CD14-positive monocyte (primary cell): ENCODE data around the gene PRXL2B. TPM values are rescaled to one million over a fixed set of nuclear protein-coding genes. Genes with fewer than 3 reads are reported as not detected.

ENCODE experiments used
- DNase-seq, 3 donors: peaks; one replicate each; pipeline ENCODE4 v3.0.0-alpha.2; 2011 to 2022
- H2AFZ ChIP-seq: 2 replicates; pipeline ENCODE4 v1.6.0; 2012; ENCODE audit warnings: mild to moderate bottlenecking, low read depth, low read length, inconsistent platforms; ENCODE audit not compliant: insufficient read depth, poor library complexity, severe bottlenecking
- H3K27ac ChIP-seq, 2 donors: 1 replicate in 1 of 2; 2 replicates in 1 of 2; pipeline ENCODE4 v1.5.1; 2012 to 2013; ENCODE audit warnings: low read length in 2 of 2, control low read depth in 1 of 2, inconsistent platforms in 1 of 2, low read depth in 1 of 2, mild to moderate bottlenecking in 1 of 2
- H3K27me3 ChIP-seq, 2 donors: one replicate each; pipeline versions ENCODE4 v1.6.0 to v1.6.1; 2011 to 2013; ENCODE audit warnings: low read length in 2 of 2; ENCODE audit not compliant: control insufficient read depth in 2 of 2, insufficient read depth in 2 of 2
- H3K36me3 ChIP-seq, 2 donors: replicated peaks in 1 of 2; 1 replicate in 1 of 2; 2 replicates in 1 of 2; pipeline versions ENCODE4 v1.5.1 to v1.6.1; 2012 to 2013; ENCODE audit warnings: low read length in 2 of 2, control low read depth in 1 of 2, inconsistent platforms in 1 of 2, mild to moderate bottlenecking in 1 of 2; ENCODE audit not compliant: insufficient read depth in 2 of 2, control insufficient read depth in 1 of 2
- H3K4me1 ChIP-seq, 2 donors: 1 replicate in 1 of 2; 2 replicates in 1 of 2; pipeline versions ENCODE4 v1.5.1 to v1.6.1; 2012 to 2013; ENCODE audit warnings: low read length in 2 of 2, control low read depth in 1 of 2, inconsistent platforms in 1 of 2, mild to moderate bottlenecking in 1 of 2, moderate library complexity in 1 of 2; ENCODE audit not compliant: insufficient read depth in 2 of 2, control insufficient read depth in 1 of 2
- H3K4me2 ChIP-seq: replicated peaks from 2 replicates; pipeline ENCODE3; 2012; ENCODE audit warnings: low read length, moderate library complexity, mild to moderate bottlenecking; ENCODE audit not compliant: poor library complexity, severe bottlenecking; ENCODE audit errors: extremely low read depth
- H3K4me3 ChIP-seq, 3 experiments: fragments of 200-600 bp in 1 of 3; sonication (generic) in 1 of 3; replicated peaks in 1 of 3; 1 replicate in 2 of 3; 2 replicates in 1 of 3; pipeline ENCODE4 v1.5.1; 2011 to 2013; ENCODE audit warnings: low read length in 3 of 3, mild to moderate bottlenecking in 3 of 3, control low read depth in 2 of 3, low read depth in 2 of 3, inconsistent platforms in 1 of 3, moderate library complexity in 1 of 3
- H3K79me2 ChIP-seq: 2 replicates; pipeline ENCODE4 v1.6.0; 2012; ENCODE audit warnings: mild to moderate bottlenecking, control low read depth, inconsistent platforms, low read length, moderate library complexity; ENCODE audit not compliant: insufficient read depth
- H3K9ac ChIP-seq: 2 replicates; pipeline ENCODE4 v1.6.0; 2017; ENCODE audit warnings: low read length, mild to moderate bottlenecking; ENCODE audit not compliant: insufficient read depth, poor library complexity, severe bottlenecking
- H3K9me3 ChIP-seq, 2 donors: replicated peaks in 1 of 2; 1 replicate in 1 of 2; 2 replicates in 1 of 2; pipeline versions ENCODE4 v1.5.1 to v1.6.1; 2012 to 2013; ENCODE audit warnings: low read length in 2 of 2, control low read depth in 1 of 2; ENCODE audit not compliant: control insufficient read depth in 1 of 2, insufficient read depth in 1 of 2
- H4K20me1 ChIP-seq: 2 replicates; pipeline ENCODE4 v1.6.0; 2012; ENCODE audit warnings: mild to moderate bottlenecking, low read length, control low read depth, moderate library complexity; ENCODE audit not compliant: insufficient read depth
- H3K27ac Mint-ChIP-seq, 7 donors: one replicate each; pipeline ENCODE4 v1.8.0; 2020; ENCODE audit warnings: mild to moderate bottlenecking in 7 of 7, mixed read lengths in 7 of 7, moderate library complexity in 6 of 7, inconsistent platforms in 2 of 7
- H3K27me3 Mint-ChIP-seq, 3 donors: one replicate each; pipeline ENCODE4 v1.8.0; 2021 to 2022; ENCODE audit warnings: low read depth in 3 of 3, mild to moderate bottlenecking in 3 of 3, mixed read lengths in 3 of 3, moderate library complexity in 3 of 3, inconsistent platforms in 1 of 3
- H3K36me3 Mint-ChIP-seq, 2 donors: one replicate each; pipeline ENCODE4 v1.8.0; 2020; ENCODE audit warnings: mixed read lengths in 2 of 2, inconsistent platforms in 1 of 2, mild to moderate bottlenecking in 1 of 2
- H3K4me1 Mint-ChIP-seq: one replicate; pipeline ENCODE4 v1.8.0; 2020; ENCODE audit warnings: mild to moderate bottlenecking, mixed read lengths
- H3K4me3 Mint-ChIP-seq, 2 donors: one replicate each; pipeline ENCODE4 v1.8.0; 2020; ENCODE audit warnings: mild to moderate bottlenecking in 2 of 2, mixed read lengths in 2 of 2, moderate library complexity in 1 of 2
- H3K9me3 Mint-ChIP-seq, 7 donors: one replicate each; pipeline ENCODE4 v1.8.0; 2020 to 2022; ENCODE audit warnings: mixed read lengths in 7 of 7, mild to moderate bottlenecking in 6 of 7, moderate library complexity in 6 of 7, inconsistent platforms in 2 of 7
- WGBS: methylation state at CpG from one replicate; pipeline ENCODE4 v1.1.5; 2013; ENCODE audit warnings: missing lambda C conversion rate; ENCODE audit not compliant: insufficient coverage; 5-methylcytosine and 5-hydroxymethylcytosine counted together
- intact Hi-C, 2 donors: fragments of 100-400 bp; cut with micrococcal nuclease; formaldehyde crosslinking; loops; one replicate each; pipeline versions ENCODE4 v1.15.0 to v1.15.1; 2023
- polyA plus RNA-seq, 3 donors: library from polyadenylated mRNA; depleted of rRNA in 1 of 3; unstranded in 2 of 3; stranded (reverse) in 1 of 3; fragments of 300-500 nt in 2 of 3; fragments of >200 nt in 1 of 3; fragmentation: Illumina TruSeq in 2 of 3; gene quantifications; 1 replicate in 2 of 3; 2 replicates in 1 of 3; pipeline ENCODE4 v1.2.3, GENCODE V29; 2012 to 2021
- TF ChIP-seq, protein P1 (sequence below): fragments of 200-600 bp; IDR thresholded peaks from one replicate; pipeline ENCODE4 v1.8.0; 2022; ENCODE audit warnings: antibody characterized with exemption, mild to moderate bottlenecking

Gene PRXL2B
- polyA plus RNA-seq, 3 donors, result 3.6 to 8.8 (median 6.0) TPM

DNA sequence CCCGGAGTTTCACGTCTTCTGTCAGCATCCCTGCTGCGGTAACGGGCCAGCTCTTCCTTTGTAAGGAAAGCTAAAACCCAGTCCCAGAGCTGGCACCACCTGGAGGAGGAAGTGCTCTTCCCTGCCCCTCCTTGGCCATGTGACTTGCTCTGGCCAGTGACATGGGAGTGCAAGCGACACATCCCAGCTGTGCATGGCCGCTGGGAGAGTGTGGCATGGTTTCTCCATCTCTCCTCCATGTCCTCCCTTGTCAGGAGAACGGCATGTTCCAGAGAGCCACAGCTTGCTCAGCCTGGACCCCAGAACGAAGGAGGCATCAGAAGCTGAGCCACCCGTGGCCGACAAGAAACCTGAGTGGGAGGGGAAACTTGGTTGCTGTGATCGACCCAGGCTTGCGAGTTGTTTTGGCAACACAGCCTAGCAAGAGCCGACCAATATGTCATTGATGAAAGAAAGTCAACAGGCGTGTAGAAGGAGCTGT is 2.7 kb upstream of the PRXL2B start:
- intact Hi-C loops, result no loop called here
- H3K4me3 Mint-ChIP-seq, result peak overlapping the region in 1 of 2 donors; percentile 17
- no peaks in the 10 kb centered on the region for H3K9me3 ChIP-seq
- H2AFZ ChIP-seq, result no peak overlapping the region
- peaks cover 0 to 8% of the 10 kb centered on the region in 2 donors for H3K27me3 ChIP-seq
- no peaks in the 10 kb centered on the region for H4K20me1 ChIP-seq
- 94% methylated on average over 10 of the region's 14 CpGs for WGBS
- H3K79me2 ChIP-seq, result peaks cover 6% of the 10 kb centered on the region
- H3K4me2 ChIP-seq, result no peak overlapping the region
- no peak overlapping the region for H3K9ac ChIP-seq
- H3K27me3 Mint-ChIP-seq, result peaks cover 9 to 28% (median 13%) of the 10 kb centered on the region in 3 donors
- peaks cover 2 to 5% of the 10 kb centered on the region in 2 donors for H3K36me3 Mint-ChIP-seq
- peak in 2 of 3 donors; percentile 14 to 38 for DNase-seq
- H3K27ac ChIP-seq, result peak overlapping the region in 1 of 2 donors; percentile 92
- H3K36me3 ChIP-seq, result no peaks in the 10 kb centered on the region
- H3K27ac Mint-ChIP-seq, result peak overlapping the region in 5 of 7 donors; percentile 44 to 94 (median 83)
- H3K4me1 ChIP-seq, result peaks cover 51 to 58% of the 10 kb centered on the region in 2 donors
- peak overlapping the region in 1 of 3 experiments; percentile 15 for H3K4me3 ChIP-seq
- TF ChIP-seq, protein P1, sequence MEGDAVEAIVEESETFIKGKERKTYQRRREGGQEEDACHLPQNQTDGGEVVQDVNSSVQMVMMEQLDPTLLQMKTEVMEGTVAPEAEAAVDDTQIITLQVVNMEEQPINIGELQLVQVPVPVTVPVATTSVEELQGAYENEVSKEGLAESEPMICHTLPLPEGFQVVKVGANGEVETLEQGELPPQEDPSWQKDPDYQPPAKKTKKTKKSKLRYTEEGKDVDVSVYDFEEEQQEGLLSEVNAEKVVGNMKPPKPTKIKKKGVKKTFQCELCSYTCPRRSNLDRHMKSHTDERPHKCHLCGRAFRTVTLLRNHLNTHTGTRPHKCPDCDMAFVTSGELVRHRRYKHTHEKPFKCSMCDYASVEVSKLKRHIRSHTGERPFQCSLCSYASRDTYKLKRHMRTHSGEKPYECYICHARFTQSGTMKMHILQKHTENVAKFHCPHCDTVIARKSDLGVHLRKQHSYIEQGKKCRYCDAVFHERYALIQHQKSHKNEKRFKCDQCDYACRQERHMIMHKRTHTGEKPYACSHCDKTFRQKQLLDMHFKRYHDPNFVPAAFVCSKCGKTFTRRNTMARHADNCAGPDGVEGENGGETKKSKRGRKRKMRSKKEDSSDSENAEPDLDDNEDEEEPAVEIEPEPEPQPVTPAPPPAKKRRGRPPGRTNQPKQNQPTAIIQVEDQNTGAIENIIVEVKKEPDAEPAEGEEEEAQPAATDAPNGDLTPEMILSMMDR, result no peak
- peaks cover 0 to 3% (median 0%) of the 10 kb centered on the region in 7 donors for H3K9me3 Mint-ChIP-seq
- peaks cover 46% of the 10 kb centered on the region for H3K4me1 Mint-ChIP-seq

DNA sequence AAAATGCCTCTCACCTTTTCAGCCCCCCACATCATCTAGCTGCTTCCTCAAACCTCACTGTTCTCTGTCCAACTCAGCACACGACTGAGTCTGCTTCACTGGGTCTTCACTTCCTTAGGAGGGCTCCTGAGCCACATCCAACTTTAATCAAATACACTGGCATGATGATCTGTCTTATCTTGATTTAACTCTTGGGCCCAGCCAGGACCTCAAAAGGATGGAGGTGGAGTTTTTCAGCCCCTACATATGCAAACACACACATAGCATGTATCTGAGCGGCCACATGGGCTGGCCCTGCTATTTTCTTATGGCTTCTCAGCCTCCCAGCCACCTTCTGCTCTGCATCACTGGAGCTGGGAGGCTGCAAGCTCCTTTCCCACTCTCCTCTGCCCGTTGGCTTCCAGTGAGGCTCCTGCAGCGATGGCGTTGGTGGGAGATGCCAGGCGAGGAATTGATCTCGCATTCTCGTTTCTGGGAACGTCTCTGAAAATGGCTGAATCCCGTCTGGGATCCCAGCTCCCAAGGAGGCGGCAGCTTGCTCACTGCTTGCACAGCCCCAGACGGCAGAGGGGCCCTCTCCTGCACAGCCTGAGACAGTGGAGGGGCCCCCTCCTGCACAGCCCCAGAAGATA is 1.8 kb upstream of the PRXL2B start:
- peaks cover 49 to 57% of the 10 kb centered on the region in 2 donors for H3K4me1 ChIP-seq

More for the DNA sequence above, 1.8 kb upstream of the PRXL2B start:
- H3K36me3 Mint-ChIP-seq, result peaks cover 6 to 8% of the 10 kb centered on the region in 2 donors
- peaks cover 8 to 28% (median 13%) of the 10 kb centered on the region in 3 donors for H3K27me3 Mint-ChIP-seq
- H3K27me3 ChIP-seq, result peaks cover 0 to 8% of the 10 kb centered on the region in 2 donors
- peaks cover 0 to 3% (median 0%) of the 10 kb centered on the region in 7 donors for H3K9me3 Mint-ChIP-seq
- TF ChIP-seq, protein P1, result no peak
- H3K4me3 ChIP-seq, result peak overlapping the region; percentile 58 to 78 (median 67)
- peak overlapping the region; percentile 84 for H3K9ac ChIP-seq
- 13% methylated on average over 10 of the region's 12 CpGs for WGBS
- peak overlapping the region; percentile 49 for H2AFZ ChIP-seq
- peaks cover 45% of the 10 kb centered on the region for H3K4me1 Mint-ChIP-seq
- H4K20me1 ChIP-seq, result no peaks in the 10 kb centered on the region
- intact Hi-C loops, result loop anchor here (1.0 to 5.0 kb wide), 5 partner anchors 37 to 388 kb away; partner anchors contain the start of genes MORN1 (in 1 of the 2), PANK4 (in 1 of the 2) and RER1 (in 1 of the 2)
- peak overlapping the region; percentile 92 to 96 for H3K27ac ChIP-seq
- no peaks in the 10 kb centered on the region for H3K9me3 ChIP-seq
- H3K79me2 ChIP-seq, result peaks cover 6% of the 10 kb centered on the region
- peaks cover 0 to 4% of the 10 kb centered on the region in 2 donors for H3K36me3 ChIP-seq
- peak overlapping the region; percentile 96 for H3K4me2 ChIP-seq
- DNase-seq, result no peak
- H3K4me3 Mint-ChIP-seq, result peak overlapping the region; percentile 79 to 88
- H3K27ac Mint-ChIP-seq, result peak overlapping the region; percentile 93 to 97 (median 96)
